Duodenal mucosa (tissue), 2 donors: Measurements from ENCODE around the gene HEPACAM.

Experiments used
- H3K27ac ChIP-seq: one replicate; pipeline ENCODE4 v1.7.0; 2013; ENCODE audit warnings: low read depth, low read length
- H3K27me3 ChIP-seq, 2 donors: one replicate each; pipeline ENCODE4 v1.7.0; 2013; ENCODE audit warnings: low read length in 2 of 2, control low read depth in 1 of 2; ENCODE audit not compliant: insufficient read depth in 2 of 2, control insufficient read depth in 1 of 2
- H3K36me3 ChIP-seq, 2 donors: one replicate each; pipeline ENCODE4 v1.7.0; 2013; ENCODE audit warnings: low read length in 2 of 2, control low read depth in 1 of 2; ENCODE audit not compliant: insufficient read depth in 2 of 2, control insufficient read depth in 1 of 2
- H3K4me1 ChIP-seq, 2 donors: one replicate each; pipeline ENCODE4 v1.7.0; 2013; ENCODE audit warnings: low read length in 2 of 2, control low read depth in 1 of 2; ENCODE audit not compliant: insufficient read depth in 2 of 2, control insufficient read depth in 1 of 2
- H3K4me3 ChIP-seq, 2 donors: one replicate each; pipeline ENCODE4 v1.7.0; 2013; ENCODE audit warnings: low read length in 2 of 2, low read depth in 1 of 2
- H3K9ac ChIP-seq, 2 donors: one replicate each; pipeline ENCODE4 v1.7.0; 2013; ENCODE audit warnings: low read length in 2 of 2, low read depth in 1 of 2
- H3K9me3 ChIP-seq, 2 donors: one replicate each; pipeline ENCODE4 v1.7.0; 2013; ENCODE audit warnings: low read length in 2 of 2, control low read depth in 1 of 2; ENCODE audit not compliant: control insufficient read depth in 1 of 2

HEPACAM gene, protein sequence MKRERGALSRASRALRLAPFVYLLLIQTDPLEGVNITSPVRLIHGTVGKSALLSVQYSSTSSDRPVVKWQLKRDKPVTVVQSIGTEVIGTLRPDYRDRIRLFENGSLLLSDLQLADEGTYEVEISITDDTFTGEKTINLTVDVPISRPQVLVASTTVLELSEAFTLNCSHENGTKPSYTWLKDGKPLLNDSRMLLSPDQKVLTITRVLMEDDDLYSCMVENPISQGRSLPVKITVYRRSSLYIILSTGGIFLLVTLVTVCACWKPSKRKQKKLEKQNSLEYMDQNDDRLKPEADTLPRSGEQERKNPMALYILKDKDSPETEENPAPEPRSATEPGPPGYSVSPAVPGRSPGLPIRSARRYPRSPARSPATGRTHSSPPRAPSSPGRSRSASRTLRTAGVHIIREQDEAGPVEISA

DNA sequence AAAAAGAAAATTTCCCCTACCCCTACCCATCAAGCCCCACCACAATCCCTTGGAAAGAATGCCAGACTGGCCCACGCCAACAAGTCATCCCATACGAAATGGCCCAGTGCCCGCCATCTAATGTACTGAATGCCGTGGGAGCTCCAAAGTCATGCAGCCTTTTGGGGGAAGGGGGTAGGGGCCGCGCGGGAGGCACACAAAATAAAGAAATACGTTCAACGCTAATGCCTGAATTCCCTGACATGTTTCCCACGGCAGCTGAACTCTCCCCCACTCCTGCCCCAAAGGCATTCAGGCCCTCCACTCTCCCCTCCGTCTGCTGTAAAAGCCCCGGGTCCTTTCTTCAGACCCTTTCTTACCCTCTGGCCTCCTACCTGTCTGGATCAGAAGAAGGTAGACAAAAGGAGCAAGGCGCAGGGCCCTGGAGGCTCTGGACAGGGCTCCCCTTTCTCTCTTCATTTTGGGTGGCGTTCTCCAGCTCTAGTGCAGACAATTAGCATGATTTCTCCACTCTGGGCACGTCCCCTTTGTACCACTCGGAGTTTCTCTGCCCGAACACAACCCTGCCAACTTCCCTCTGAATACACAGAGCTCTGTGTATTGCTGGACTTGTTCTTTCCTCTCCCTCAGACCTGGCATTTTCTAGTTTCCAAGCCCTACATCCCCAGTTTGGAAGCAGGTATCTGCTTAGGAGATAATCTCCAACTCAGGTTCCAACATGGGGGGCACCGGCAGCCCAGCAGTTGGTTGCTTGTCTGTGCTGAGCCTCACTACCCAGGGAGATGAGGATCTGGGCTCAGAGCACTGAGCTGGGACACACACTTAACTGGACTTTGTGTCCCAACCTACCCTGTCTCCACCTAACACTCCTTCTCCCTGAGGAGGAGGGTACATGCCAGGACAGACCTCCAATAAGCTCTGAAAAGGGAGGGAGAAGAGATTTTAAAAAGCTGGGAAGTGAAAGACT lies at the start of gene HEPACAM:
HEPACAM (minus strand) TSS at position 500 of the 967 bp plus-strand sequence; CDS start at position 459, 41 bp downstream.
- no peaks in the 10 kb centered on the region for H3K9me3 ChIP-seq
- peaks cover 0 to 4% of the 10 kb centered on the region in 2 donors for H3K27me3 ChIP-seq
- H3K4me1 ChIP-seq, result no peaks in the 10 kb centered on the region
- no peak within 1 kb of the TSS for H3K9ac ChIP-seq
- H3K4me3 ChIP-seq, result no peak within 1 kb of the TSS
- no peak within 1 kb of the TSS for H3K27ac ChIP-seq
- no peaks in the 10 kb centered on the region for H3K36me3 ChIP-seq

DNA sequence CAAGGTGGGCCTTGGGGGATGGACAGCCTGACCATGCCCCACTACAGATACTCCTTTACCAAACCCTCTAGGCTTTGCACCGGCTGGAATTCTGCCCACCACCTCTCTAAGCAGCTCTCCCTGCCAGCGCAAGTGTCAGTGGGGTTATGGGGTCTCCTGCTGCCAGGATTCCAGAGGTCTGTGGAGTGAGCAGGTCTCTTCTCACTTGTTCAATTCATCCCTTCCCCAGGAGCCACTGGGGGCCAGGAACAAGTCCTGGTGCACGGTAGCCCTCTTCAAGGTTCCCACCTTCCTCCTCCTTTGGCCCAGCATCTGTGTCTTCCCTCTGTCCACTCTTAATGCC lies 48.6 kb upstream of the HEPACAM start:
- no peaks in the 10 kb centered on the region for H3K27me3 ChIP-seq
- peaks cover 0 to 16% of the 10 kb centered on the region in 2 donors for H3K9me3 ChIP-seq
- no peak overlapping the region for H3K4me3 ChIP-seq
- H3K27ac ChIP-seq, result no peak overlapping the region
- no peaks in the 10 kb centered on the region for H3K4me1 ChIP-seq
- no peak overlapping the region for H3K9ac ChIP-seq
- H3K36me3 ChIP-seq, result no peaks in the 10 kb centered on the region

DNA sequence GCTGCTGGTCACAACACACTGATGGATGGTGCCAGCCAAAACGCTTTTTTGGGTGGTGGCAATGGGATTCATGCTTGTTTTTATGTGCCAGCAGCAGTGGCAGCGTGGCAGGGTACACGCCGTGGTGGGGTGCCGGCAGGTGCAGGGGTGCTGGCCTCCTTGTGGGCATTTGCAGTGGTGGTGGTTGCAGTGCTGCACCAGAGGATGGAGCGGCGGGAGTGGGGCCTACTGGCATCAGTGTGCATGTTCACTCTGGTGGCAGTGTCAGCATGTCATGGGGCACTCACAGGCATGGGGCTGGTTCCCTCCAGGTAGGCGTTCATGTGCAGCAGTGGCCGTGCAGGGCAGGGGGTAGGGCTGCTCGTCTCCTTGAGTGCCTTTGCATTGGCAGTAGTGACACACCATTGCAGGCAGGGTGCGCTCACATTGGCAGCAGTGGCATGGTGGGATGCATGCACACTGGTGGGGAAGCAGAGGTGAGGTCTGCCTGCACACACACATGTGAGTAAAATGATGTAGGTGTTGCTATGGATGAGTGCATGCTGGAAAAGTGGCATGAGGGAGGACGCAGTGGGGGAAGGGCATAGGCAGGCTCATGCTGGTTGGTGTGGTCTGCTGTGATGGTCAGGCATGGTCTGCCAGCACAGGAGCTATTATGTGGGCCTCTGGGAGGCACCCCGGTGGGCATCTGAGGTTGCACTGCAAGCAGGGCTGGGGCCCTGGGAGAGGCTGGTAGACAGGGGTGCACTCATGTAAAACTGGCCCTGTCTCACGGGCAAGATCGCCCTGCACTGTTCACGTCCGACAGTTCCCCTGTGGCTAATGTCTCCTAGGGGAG lies 48.0 kb upstream of the HEPACAM start:
- Histone ChIP-seq H3K27me3 (no peaks in the 10 kb centered on the region), H3K27ac (no peak overlapping the region), H3K9ac (no peak overlapping the region), H3K4me3 (no peak overlapping the region), H3K9me3 (peaks cover 0 to 22% of the 10 kb centered on the region in 2 donors), H3K4me1 (no peaks in the 10 kb centered on the region), H3K36me3 (no peaks in the 10 kb centered on the region)

DNA sequence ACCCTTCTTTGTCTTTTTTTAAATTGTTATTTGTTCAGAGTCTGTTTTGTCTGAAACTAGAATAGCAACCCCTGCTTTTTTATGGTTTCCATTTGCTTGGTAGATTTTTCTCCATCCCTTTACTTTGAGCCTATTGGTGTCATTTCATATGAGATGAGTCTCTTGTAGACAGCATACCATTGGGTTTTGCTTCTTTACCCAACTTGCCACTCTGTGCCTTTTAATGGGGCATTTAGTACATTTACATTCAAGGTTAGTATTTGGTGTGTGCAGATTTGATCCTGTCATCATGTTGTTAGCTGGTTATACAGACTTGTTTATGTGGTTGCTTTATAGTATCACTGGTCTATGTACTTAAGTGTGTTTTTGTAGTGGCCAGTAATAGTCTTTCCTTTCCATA lies 46.2 kb upstream of the HEPACAM start:
- H3K36me3 ChIP-seq, result no peaks in the 10 kb centered on the region
- H3K4me1 ChIP-seq, result no peaks in the 10 kb centered on the region
- peaks cover 0 to 22% of the 10 kb centered on the region in 2 donors for H3K9me3 ChIP-seq
- H3K27ac ChIP-seq, result no peak overlapping the region
- H3K9ac ChIP-seq, result no peak overlapping the region
- no peaks in the 10 kb centered on the region for H3K27me3 ChIP-seq
- no peak overlapping the region for H3K4me3 ChIP-seq

DNA sequence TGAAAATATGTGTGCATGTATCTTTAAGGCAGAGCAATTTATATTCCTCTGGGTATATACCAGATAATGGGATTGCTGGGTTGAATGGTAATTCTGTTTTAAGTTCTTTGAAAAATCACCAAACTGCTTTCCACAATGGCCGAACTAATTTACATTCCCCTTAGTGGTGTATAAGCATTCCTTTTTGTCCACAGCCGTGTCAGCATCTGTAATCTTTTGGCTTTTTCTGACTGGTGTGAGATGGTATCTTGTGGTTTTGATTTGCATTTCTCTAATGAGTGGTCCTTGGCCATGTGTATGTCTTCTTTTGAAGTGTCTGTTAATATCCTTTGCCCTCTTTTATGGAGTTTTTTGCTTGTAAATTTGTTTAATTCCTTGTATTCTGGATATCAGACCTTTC lies 42.5 kb upstream of the HEPACAM start:
- Histone ChIP-seq H3K36me3 (no peaks in the 10 kb centered on the region), H3K9me3 (peaks cover 0 to 22% of the 10 kb centered on the region in 2 donors), H3K27me3 (no peaks in the 10 kb centered on the region), H3K4me3 (no peak overlapping the region), H3K9ac (no peak overlapping the region), H3K4me1 (peaks cover 0 to under 1% of the 10 kb centered on the region in 2 donors), H3K27ac (no peak overlapping the region)

DNA sequence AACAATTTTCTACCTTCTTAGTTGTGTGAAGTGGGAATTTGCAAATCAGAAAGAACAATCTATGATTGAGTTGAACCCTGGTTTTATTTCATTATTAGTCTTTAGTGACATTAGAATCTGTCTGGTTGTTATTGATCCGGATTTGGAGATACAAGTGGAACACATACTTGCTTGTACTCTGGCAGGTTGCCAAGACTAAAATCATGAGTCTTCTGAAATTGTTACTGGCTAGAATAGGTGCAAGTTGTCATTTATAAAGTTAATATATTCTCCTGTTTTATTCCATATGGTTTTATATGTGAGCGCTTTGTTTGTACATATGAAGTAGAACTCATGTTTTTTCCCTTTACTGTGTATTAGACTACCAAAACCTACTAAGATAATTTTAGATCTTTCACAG lies 41.2 kb upstream of the HEPACAM start:
- H3K36me3 ChIP-seq, result no peaks in the 10 kb centered on the region
- H3K27ac ChIP-seq, result no peak overlapping the region
- no peak overlapping the region for H3K4me3 ChIP-seq
- no peaks in the 10 kb centered on the region for H3K27me3 ChIP-seq
- H3K9me3 ChIP-seq, result peaks cover 0 to 16% of the 10 kb centered on the region in 2 donors
- H3K9ac ChIP-seq, result no peak overlapping the region
- peaks cover 0 to 2% of the 10 kb centered on the region in 2 donors for H3K4me1 ChIP-seq

DNA sequence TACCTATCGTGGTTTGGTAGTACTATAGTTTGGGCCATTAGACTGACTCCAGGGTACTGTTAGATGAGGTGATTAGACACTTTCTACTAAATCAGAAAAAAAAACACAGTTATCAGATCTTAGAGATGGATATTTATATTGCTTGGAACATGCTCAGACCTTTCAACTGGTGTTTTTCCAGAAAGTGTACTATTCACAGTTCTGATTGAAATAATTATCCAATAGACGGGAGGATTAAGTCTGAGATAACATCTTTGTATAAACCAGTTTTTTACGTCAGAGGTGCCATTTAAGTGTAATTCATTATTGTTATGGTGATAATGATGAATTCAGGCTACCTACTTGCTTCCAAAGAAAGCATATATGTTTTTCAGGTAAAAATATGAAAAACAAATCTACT lies 40.7 kb upstream of the HEPACAM start:
- Histone ChIP-seq H3K4me3 (no peak overlapping the region), H3K27me3 (no peaks in the 10 kb centered on the region), H3K27ac (no peak overlapping the region), H3K9ac (no peak overlapping the region), H3K36me3 (no peaks in the 10 kb centered on the region), H3K4me1 (peaks cover 0 to 2% of the 10 kb centered on the region in 2 donors), H3K9me3 (peaks cover 0 to 11% of the 10 kb centered on the region in 2 donors)

DNA sequence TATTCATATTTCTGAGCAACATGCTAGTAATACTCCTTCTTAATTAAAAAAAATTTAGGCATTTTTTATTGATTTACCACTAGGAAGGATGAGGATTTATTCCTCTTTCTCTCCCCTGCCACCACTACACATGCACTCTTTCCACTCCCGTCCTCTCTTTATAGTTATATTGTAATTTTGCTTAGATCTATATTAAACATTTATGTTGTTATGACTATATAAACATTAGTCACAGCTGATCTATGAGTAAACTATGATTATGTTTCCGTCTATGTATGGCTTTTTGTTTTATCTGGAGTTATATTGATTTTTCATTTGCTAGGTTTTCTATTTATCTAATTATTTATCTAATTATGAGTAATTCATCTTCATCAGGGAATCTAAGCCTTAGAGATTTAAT lies 36.0 kb upstream of the HEPACAM start:
- Histone ChIP-seq H3K9ac (no peak overlapping the region), H3K4me3 (no peak overlapping the region), H3K36me3 (no peaks in the 10 kb centered on the region), H3K4me1 (peaks cover 2 to 9% of the 10 kb centered on the region in 2 donors), H3K9me3 (no peaks in the 10 kb centered on the region), H3K27me3 (no peaks in the 10 kb centered on the region), H3K27ac (no peak overlapping the region)

DNA sequence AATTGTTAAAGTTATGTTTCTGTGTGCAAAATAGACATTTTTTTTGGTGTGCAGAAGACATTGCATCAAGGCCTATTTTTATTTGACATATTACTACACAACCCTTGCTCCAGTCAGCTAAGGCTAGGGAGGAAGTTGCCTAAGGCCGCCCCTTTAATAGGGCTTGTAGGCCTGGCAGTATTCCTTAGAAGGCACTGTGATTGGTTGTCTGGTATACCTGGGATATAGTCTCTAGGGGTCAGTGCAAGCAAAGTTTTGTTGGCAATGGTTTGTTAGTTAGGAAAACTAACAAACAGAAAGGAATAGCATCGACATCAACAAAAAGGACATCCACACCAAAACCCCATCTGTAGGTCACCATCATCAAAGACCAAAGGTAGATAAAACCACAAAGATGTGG lies 35.1 kb upstream of the HEPACAM start:
- H3K9me3 ChIP-seq, result no peaks in the 10 kb centered on the region
- H3K27me3 ChIP-seq, result no peaks in the 10 kb centered on the region
- H3K9ac ChIP-seq, result no peak overlapping the region
- no peak overlapping the region for H3K27ac ChIP-seq
- H3K4me3 ChIP-seq, result no peak overlapping the region
- H3K36me3 ChIP-seq, result no peaks in the 10 kb centered on the region
- peaks cover 2 to 9% of the 10 kb centered on the region in 2 donors for H3K4me1 ChIP-seq
